Measurements from ENCODE around the gene RPL10.

GRCh38 chrX:154419189-154419588 lies 21.0 kb downstream of the RPL10 start:
- no peak for TF ChIP-seq POLR2A (IDR thresholded peaks at IDR 0.05)
- TF ChIP-seq, protein P1, sequence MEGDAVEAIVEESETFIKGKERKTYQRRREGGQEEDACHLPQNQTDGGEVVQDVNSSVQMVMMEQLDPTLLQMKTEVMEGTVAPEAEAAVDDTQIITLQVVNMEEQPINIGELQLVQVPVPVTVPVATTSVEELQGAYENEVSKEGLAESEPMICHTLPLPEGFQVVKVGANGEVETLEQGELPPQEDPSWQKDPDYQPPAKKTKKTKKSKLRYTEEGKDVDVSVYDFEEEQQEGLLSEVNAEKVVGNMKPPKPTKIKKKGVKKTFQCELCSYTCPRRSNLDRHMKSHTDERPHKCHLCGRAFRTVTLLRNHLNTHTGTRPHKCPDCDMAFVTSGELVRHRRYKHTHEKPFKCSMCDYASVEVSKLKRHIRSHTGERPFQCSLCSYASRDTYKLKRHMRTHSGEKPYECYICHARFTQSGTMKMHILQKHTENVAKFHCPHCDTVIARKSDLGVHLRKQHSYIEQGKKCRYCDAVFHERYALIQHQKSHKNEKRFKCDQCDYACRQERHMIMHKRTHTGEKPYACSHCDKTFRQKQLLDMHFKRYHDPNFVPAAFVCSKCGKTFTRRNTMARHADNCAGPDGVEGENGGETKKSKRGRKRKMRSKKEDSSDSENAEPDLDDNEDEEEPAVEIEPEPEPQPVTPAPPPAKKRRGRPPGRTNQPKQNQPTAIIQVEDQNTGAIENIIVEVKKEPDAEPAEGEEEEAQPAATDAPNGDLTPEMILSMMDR (IDR thresholded peaks at IDR 0.05 in 4 of 5, conservative IDR thresholded peaks at IDR 0.05 in 1 of 5): no peak
